ENCODE results near the gene SLC25A44. TPM values are rescaled to one million over a fixed set of nuclear protein-coding genes. Genes with fewer than 3 reads are reported as not detected.
A peak's percentile ranks its signal among the peaks of the same experiment; 100 is the strongest.

The SLC25A44 gene
- total RNA-seq, 4 donors from 2014 or later, result 9.6 to 19.9 (median 18.9) TPM

GRCh38 chr1:156149374-156150332 lies 44.3 kb upstream of the SLC25A44 start:
- intact Hi-C loops (cut with DNase I; ENCODE audit: low total_unique reads), result no loop called here
- peak; percentile 58 for DNase-seq
- Histone ChIP-seq H3K27ac (peak overlapping the region in 2 of 4 donors; percentile 28 to 65), H3K9me3 (no peaks in the 10 kb centered on the region), H3K4me1 (peaks cover 10 to 23% (median 18%) of the 10 kb centered on the region in 4 donors), H3K36me3 (no peaks in the 10 kb centered on the region), H3K27me3 (no peaks in the 10 kb centered on the region), H3K4me3 (no peak overlapping the region)
- TF ChIP-seq POLR2A (IDR thresholded peaks at IDR 0.05) (no peak), EP300 (IDR thresholded peaks at IDR 0.05; ENCODE audit: low read depth) (no peak), POLR2AphosphoS5 (IDR thresholded peaks at IDR 0.05) (no peak), CTCF (IDR thresholded peaks at IDR 0.05) (no peak)
- WGBS, 2 donors (ENCODE audit: low coverage in 1 of 2), result 38 to 40% methylated on average over 4 to 19 of the region's 20 CpGs
- in situ Hi-C loops (cut with MboI; ENCODE audit: low pct_ligation_motif_present in 1 of 4, low pct_unique_long_range_greater_than_20kb in 1 of 4, low sequenced_read_pairs in 3 of 4), result loop anchor here in 3 of 4 donors (5.0 kb wide), 2 partner anchors 73 to 78 kb away; no protein-coding TSS in a partner anchor

DNA sequence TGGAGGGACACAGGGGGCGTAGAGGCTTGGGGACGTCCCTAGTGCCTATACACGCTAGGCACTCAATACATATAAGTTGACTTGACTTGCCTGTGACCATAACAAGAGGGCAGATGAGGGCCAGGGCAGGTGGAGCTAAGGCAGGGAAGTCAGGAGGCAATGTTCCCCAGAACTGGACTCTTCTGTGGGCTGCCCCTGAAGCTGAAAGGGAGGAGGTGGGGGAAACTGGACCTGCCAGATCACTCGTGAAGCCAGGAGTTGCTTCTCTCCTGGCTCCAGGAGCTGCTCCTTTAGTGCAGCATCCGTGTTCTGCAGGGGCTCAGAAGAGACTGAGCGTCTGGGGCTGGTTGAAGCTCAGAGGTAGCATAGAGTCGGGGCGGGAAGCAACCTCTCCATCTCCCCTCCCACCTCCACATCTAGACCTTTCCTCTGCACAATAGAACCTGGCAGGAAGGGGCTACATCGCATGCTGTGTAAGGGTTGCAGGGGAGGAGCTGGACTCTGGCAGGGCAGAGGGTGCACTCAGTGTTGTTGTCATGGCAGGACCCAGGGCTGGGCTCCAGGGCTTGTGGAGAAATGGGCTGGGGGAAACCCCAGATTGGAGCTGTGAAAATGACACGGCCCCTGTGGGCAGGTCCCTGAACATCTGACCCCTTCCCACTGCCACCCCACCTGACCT lies 43.4 kb upstream of the SLC25A44 start:
- TF ChIP-seq CTCF (IDR thresholded peaks at IDR 0.05) (no peak), EP300 (IDR thresholded peaks at IDR 0.05; ENCODE audit: low read depth) (no peak), POLR2AphosphoS5 (IDR thresholded peaks at IDR 0.05) (no peak), POLR2A (IDR thresholded peaks at IDR 0.05) (no peak)
- Histone ChIP-seq H3K4me1 (peaks cover 10 to 23% (median 18%) of the 10 kb centered on the region in 4 donors), H3K27ac (peak overlapping the region in 2 of 4 donors; percentile 28 to 39), H3K36me3 (no peaks in the 10 kb centered on the region), H3K27me3 (no peaks in the 10 kb centered on the region), H3K9me3 (no peaks in the 10 kb centered on the region), H3K4me3 (no peak overlapping the region)
- intact Hi-C loops (cut with DNase I; ENCODE audit: low total_unique reads), result no loop called here
- DNase-seq, result no peak
- WGBS, 2 donors (ENCODE audit: low coverage in 1 of 2), result 56% methylated on average over 9 of the region's 10 CpGs; no CpG with 5 or more reads in 1 of the 2 donors
- in situ Hi-C loops (cut with MboI; ENCODE audit: low pct_ligation_motif_present in 1 of 4, low pct_unique_long_range_greater_than_20kb in 1 of 4, low sequenced_read_pairs in 3 of 4), result no loop called here

GRCh38 chr1:156151093-156151688 lies 42.7 kb upstream of the SLC25A44 start:
- peak; percentile 43 for DNase-seq
- Histone ChIP-seq H3K9me3 (no peaks in the 10 kb centered on the region), H3K27ac (peak overlapping the region in 2 of 4 donors; percentile 28 to 39), H3K27me3 (no peaks in the 10 kb centered on the region), H3K4me3 (no peak overlapping the region), H3K4me1 (peaks cover 9 to 16% (median 14%) of the 10 kb centered on the region in 4 donors), H3K36me3 (no peaks in the 10 kb centered on the region)
- intact Hi-C loops (cut with DNase I; ENCODE audit: low total_unique reads), result no loop called here
- in situ Hi-C loops (cut with MboI; ENCODE audit: low pct_ligation_motif_present in 1 of 4, low pct_unique_long_range_greater_than_20kb in 1 of 4, low sequenced_read_pairs in 3 of 4), result no loop called here
- TF ChIP-seq EP300 (IDR thresholded peaks at IDR 0.05; ENCODE audit: low read depth) (no peak), CTCF (IDR thresholded peaks at IDR 0.05) (no peak), POLR2A (IDR thresholded peaks at IDR 0.05) (no peak), POLR2AphosphoS5 (IDR thresholded peaks at IDR 0.05) (no peak)
- 62% methylated on average over 6 of the region's 6 CpGs; no CpG with 5 or more reads in 1 of the 2 donors for WGBS, 2 donors (ENCODE audit: low coverage in 1 of 2)

DNA sequence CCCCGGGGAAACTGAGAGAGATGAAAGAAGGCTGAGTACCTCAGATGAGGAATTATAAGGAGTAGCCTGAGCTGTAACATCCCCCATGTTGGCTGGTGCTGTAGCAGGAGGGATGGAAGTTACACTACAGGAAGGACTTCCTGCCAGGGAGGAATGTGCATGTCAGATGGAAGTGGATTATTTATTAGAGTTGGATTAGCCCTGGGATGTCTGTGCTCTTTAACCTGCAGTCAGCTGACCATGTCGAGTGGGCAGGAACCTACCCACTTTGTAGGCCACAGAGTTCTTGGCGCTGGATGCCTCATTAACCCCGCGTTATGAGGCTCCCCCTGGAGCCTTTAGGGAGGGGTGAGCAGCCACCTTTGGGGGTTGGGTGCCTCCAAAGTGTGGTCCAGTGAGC lies 41.3 kb upstream of the SLC25A44 start:
- intact Hi-C loops (cut with DNase I; ENCODE audit: low total_unique reads) (no loop called here), in situ Hi-C loops (cut with MboI; ENCODE audit: low pct_ligation_motif_present in 1 of 4, low pct_unique_long_range_greater_than_20kb in 1 of 4, low sequenced_read_pairs in 3 of 4) (no loop called here)
- Histone ChIP-seq H3K4me3 (no peak overlapping the region), H3K4me1 (peaks cover 0 to 7% (median 5%) of the 10 kb centered on the region in 4 donors), H3K27me3 (no peaks in the 10 kb centered on the region), H3K36me3 (no peaks in the 10 kb centered on the region), H3K27ac (no peak overlapping the region), H3K9me3 (no peaks in the 10 kb centered on the region)
- WGBS, 2 donors (ENCODE audit: low coverage in 1 of 2), result 75 to 80% methylated on average over 1 to 5 of the region's 5 CpGs
- no peak for TF ChIP-seq POLR2AphosphoS5 (IDR thresholded peaks at IDR 0.05)
- TF ChIP-seq POLR2A (IDR thresholded peaks at IDR 0.05), result no peak
- no peak for TF ChIP-seq CTCF (IDR thresholded peaks at IDR 0.05)
- TF ChIP-seq EP300 (IDR thresholded peaks at IDR 0.05; ENCODE audit: low read depth), result no peak
- no peak for DNase-seq
